Endothelial cell of umbilical vein (primary cell): ENCODE measurements around the gene UCHL1. TPM values are rescaled to one million over a fixed set of nuclear protein-coding genes. Genes with fewer than 3 reads are reported as not detected.

Source experiments
- BruUV-seq: library from RNA; stranded (reverse); fragments of 400-500 nt; replicated peaks from 2 replicates; lab custom pipeline; 2021; lab: Mats Ljungman, UMichigan
- CTCF ChIA-PET: fragments of 300-600, 350-600 bp; sonication (Branson Sonifier 250); formaldehyde crosslinking; loops from one replicate; lab custom pipeline; 2021; ENCODE audit warnings: antibody characterized with exemption, inconsistent platforms; lab: Charles Lee
- POLR2A ChIA-PET: fragments of 300-600, 350-600 bp; sonication (Branson Sonifier 250); formaldehyde crosslinking; loops from one replicate; lab custom pipeline; 2021; ENCODE audit warnings: antibody characterized with exemption, inconsistent platforms; lab: Charles Lee
- DNase-seq: peaks from one replicate; pipeline ENCODE4 v3.0.0-alpha.2; 2011; ENCODE audit warnings: low read depth, low spot score
- FAIRE-seq: peaks from 2 replicates; lab custom pipeline; 2011; peaks lifted over from hg19 to GRCh38; lab: Jason Lieb, UNC
- H2AFZ ChIP-seq: 2 replicates; pipeline ENCODE4 v1.6.0; 2012; ENCODE audit warnings: low read depth, low read length, control low read depth, inconsistent platforms
- H3K27ac ChIP-seq: 2 replicates; pipeline ENCODE4 v1.5.1; 2011; ENCODE audit warnings: low read depth, mild to moderate bottlenecking, control low read depth, low read length, moderate library complexity; ENCODE audit not compliant: insufficient read depth
- H3K27me3 ChIP-seq, 2 experiments: 2 replicates each; pipeline versions ENCODE4 v1.6.0 to v1.6.1; 2011; ENCODE audit warnings: low read length in 2 of 2, mixed read lengths in 1 of 2; ENCODE audit not compliant: control insufficient read depth in 2 of 2, insufficient read depth in 2 of 2
- H3K36me3 ChIP-seq, 2 experiments: 2 replicates in 1 of 2; 3 replicates in 1 of 2; pipeline ENCODE4 v1.5.1; 2011; ENCODE audit warnings: low read length in 2 of 2, mild to moderate bottlenecking in 1 of 2, moderate library complexity in 1 of 2; ENCODE audit not compliant: control insufficient read depth in 2 of 2, insufficient read depth in 2 of 2; ENCODE audit errors: extremely low read depth in 1 of 2
- H3K4me1 ChIP-seq: 3 replicates; pipeline ENCODE4 v1.5.1; 2011; ENCODE audit warnings: mild to moderate bottlenecking, low read length; ENCODE audit not compliant: control insufficient read depth, insufficient read depth; ENCODE audit errors: extremely low read depth
- H3K4me2 ChIP-seq: 2 replicates; pipeline ENCODE4 v1.6.1; 2011; ENCODE audit warnings: low read length, control low read depth, mixed read lengths; ENCODE audit not compliant: insufficient read depth
- H3K4me3 ChIP-seq, 3 experiments: fragments of 200-600 bp in 1 of 3; sonication (generic), shearing (Covaris generic) in 1 of 3; replicated peaks in 1 of 3; 2 replicates each; pipeline ENCODE4 v1.5.1; 2011 to 2016; ENCODE audit warnings: control low read depth in 3 of 3, low read length in 3 of 3, mild to moderate bottlenecking in 2 of 3, inconsistent platforms in 1 of 3, low read depth in 1 of 3, moderate library complexity in 1 of 3; ENCODE audit not compliant: insufficient read depth in 1 of 3
- H3K79me2 ChIP-seq: 2 replicates; pipeline ENCODE4 v1.6.0; 2012; ENCODE audit warnings: low read length, inconsistent platforms; ENCODE audit not compliant: control insufficient read depth, insufficient read depth
- H3K9ac ChIP-seq: replicated peaks from 2 replicates; pipeline ENCODE3; 2011; ENCODE audit warnings: low read length, control low read depth; ENCODE audit not compliant: insufficient read depth; ENCODE audit errors: extremely low read depth
- H3K9me1 ChIP-seq: replicated peaks from 3 replicates; pipeline ENCODE4 v1.6.0; 2011; ENCODE audit warnings: mild to moderate bottlenecking, low read length; ENCODE audit not compliant: control insufficient read depth, insufficient read depth; ENCODE audit errors: extremely low read depth
- H3K9me3 ChIP-seq: replicated peaks from 2 replicates; pipeline ENCODE4 v1.5.1; 2012; ENCODE audit warnings: low read length, inconsistent platforms; ENCODE audit not compliant: control insufficient read depth, insufficient read depth
- H4K20me1 ChIP-seq: replicated peaks from 2 replicates; pipeline ENCODE3; 2011; ENCODE audit warnings: mild to moderate bottlenecking, low read length; ENCODE audit not compliant: control insufficient read depth, insufficient read depth; ENCODE audit errors: extremely low read depth
- CTCF ChIP-seq, 2 donors: IDR thresholded peaks; 1 replicate in 1 of 2; 2 replicates in 1 of 2; pipeline ENCODE4 v1.5.1; 2011; ENCODE audit warnings: low read length in 2 of 2, mild to moderate bottlenecking in 2 of 2, moderate library complexity in 2 of 2, control low read depth in 1 of 2, inconsistent platforms in 1 of 2, low read depth in 1 of 2; ENCODE audit not compliant: insufficient read depth in 1 of 2; ENCODE audit errors: extremely low read depth in 1 of 2
- GATA2 ChIP-seq: IDR thresholded peaks from 2 replicates; pipeline ENCODE4 v1.7.0; 2011; ENCODE audit warnings: low read depth, mild to moderate bottlenecking, moderate library complexity, mixed read lengths, low read length; ENCODE audit not compliant: insufficient read length, insufficient read depth
- JUN ChIP-seq: IDR thresholded peaks from 2 replicates; pipeline ENCODE4 v1.6.1; 2011; ENCODE audit warnings: borderline replicate concordance, low read depth; ENCODE audit not compliant: insufficient read length, insufficient read depth
- MAX ChIP-seq: IDR thresholded peaks from 2 replicates; pipeline ENCODE4 v1.6.1; 2011; ENCODE audit not compliant: insufficient read depth, insufficient read length
- MYC ChIP-seq: IDR thresholded peaks from one replicate; pipeline ENCODE4 v1.6.1; 2011; ENCODE audit warnings: mild to moderate bottlenecking, low read depth, low read length
- POLR2A ChIP-seq: IDR thresholded peaks from 2 replicates; pipeline ENCODE4 v1.6.1; 2012; ENCODE audit warnings: low read depth, mild to moderate bottlenecking, control low read depth, low read length
- POLR2AphosphoS5 ChIP-seq: IDR thresholded peaks from 2 replicates; pipeline ENCODE4 v1.6.1; 2012; ENCODE audit warnings: low read depth, mild to moderate bottlenecking, control low read depth, low read length, moderate library complexity; ENCODE audit not compliant: insufficient read depth
- dilution Hi-C: fragments of 300-500 bp; cut with MboI; formaldehyde crosslinking; loops from one replicate; pipeline ENCODE4 v1.15.0; 2019; ENCODE audit warnings: low sequenced_read_pairs; ENCODE audit not compliant: extremely low pct_ligation_motif_present
- intact Hi-C: fragments of 100-400 bp; cut with micrococcal nuclease; formaldehyde crosslinking; loops from one replicate; pipeline ENCODE4 v1.10.0; 2022
- polyA plus RNA-seq, 4 experiments: library from polyadenylated mRNA; depleted of rRNA in 3 of 4; stranded (reverse) in 3 of 4; unstranded in 1 of 4; fragments of >200 nt; gene quantifications; 2 replicates each; pipeline versions ENCODE4 v1.2.1 to v1.2.3, GENCODE V29; 2011 to 2012; ENCODE audit warnings: missing spikeins in 1 of 4
- total RNA-seq: library from RNA; stranded (reverse); gene quantifications from 2 replicates; pipeline ENCODE4 v1.2.3, GENCODE V29; 2021

Gene UCHL1
- total and polyA plus RNA-seq, 2 donors (not counting 3 experiments of a cell fraction or from before 2014, with no cell fraction given): 501 to 1,128 TPM

- no peaks in the 10 kb centered on the region for H3K9me1 ChIP-seq
- DNase-seq: peak; percentile 98
- peak; percentile 85 for FAIRE-seq
- no peaks in the 10 kb centered on the region for H4K20me1 ChIP-seq
- H3K27ac ChIP-seq: peak within 1 kb of the TSS; percentile 49
- dilution Hi-C loops (loop anchor here (25.0 kb wide), 1 partner anchor 277 kb away; no protein-coding TSS in a partner anchor), intact Hi-C loops (loop anchor here (1.0 to 5.0 kb wide), 6 partner anchors 59 to 306 kb away; no protein-coding TSS in a partner anchor)
- H3K79me2 ChIP-seq: peaks cover 50% of the 10 kb centered on the region
- peak within 1 kb of the TSS; percentile 85 to 96 (median 86) for H3K4me3 ChIP-seq
- CTCF ChIA-PET: interaction anchor here (0.6 to 7.5 kb wide), 66 partner anchors 9 to 317 kb away, joined by 3 to 179 read pairs (median 4); partner anchors contain the start of gene UCHL1
- H3K9ac ChIP-seq: peak within 1 kb of the TSS; percentile 93
- POLR2A ChIA-PET: interaction anchor here (0.6 to 1.7 kb wide), 8 partner anchors 9 to 60 kb away, joined by 3 to 7 read pairs (median 3); partner anchors contain the start of gene UCHL1
- H3K4me1 ChIP-seq: peaks cover 38% of the 10 kb centered on the region
- H3K36me3 ChIP-seq: no peaks in the 10 kb centered on the region
- TF ChIP-seq POLR2AphosphoS5: peak; percentile 91
- TF ChIP-seq POLR2A: peak; percentile 93
- TF ChIP-seq CTCF (IDR thresholded peaks at IDR 0.05; ENCODE audit: extremely low read depth in 1 of 2, insufficient read depth in 1 of 2, low read depth in 1 of 2, low read length in 2 of 2): peak; percentile 52 to 83
- no peak for TF ChIP-seq GATA2
- TF ChIP-seq MYC: no peak
- peak; percentile 14 for TF ChIP-seq MAX
- TF ChIP-seq JUN: no peak
- peak within 1 kb of the TSS; percentile 95 for H3K4me2 ChIP-seq
- H2AFZ ChIP-seq: peak within 1 kb of the TSS; percentile 33
- no peaks in the 10 kb centered on the region for H3K9me3 ChIP-seq
- TSS peak; percentile 16 for BruUV-seq
- no peaks in the 10 kb centered on the region for H3K27me3 ChIP-seq
Measured at GRCh38 chr4:41214136-41214824, 42.4 kb upstream of the UCHL1 start, which contains the start of gene APBB2. APBB2 (minus strand) TSS chr4:41214542; CDS start chr4:41033254, 181,288 bp downstream.
